ENCODE measurements around the gene PRKCH. TPM values are rescaled to one million over a fixed set of nuclear protein-coding genes. Genes with fewer than 3 reads are reported as not detected.

Gene PRKCH
- total and polyA plus RNA-seq, 2 donors from 2014 or later = 8.3 to 47.0 TPM

- Histone ChIP-seq H3K27ac (ENCODE audit: low read depth in 2 of 2, low read length in 2 of 2) (peak overlapping the region; percentile 15 to 71), H3K36me3 (ENCODE audit: control insufficient read depth in 2 of 3, insufficient read depth in 3 of 3, low read length in 3 of 3) (no peaks in the 10 kb centered on the region), H3K4me1 (ENCODE audit: control insufficient read depth in 2 of 3, insufficient read depth in 2 of 3, low read depth in 1 of 3, low read length in 3 of 3) (peaks cover 0 to 14% (median 0%) of the 10 kb centered on the region in 3 donors), H3K9ac (ENCODE audit: low read length in 3 of 3) (no peak overlapping the region), H3K9me3 (ENCODE audit: control insufficient read depth in 2 of 3, insufficient read depth in 1 of 3, low read length in 3 of 3) (no peaks in the 10 kb centered on the region), H3K4me3 (ENCODE audit: low read length in 3 of 3) (no peak overlapping the region), H3K27me3 (ENCODE audit: control insufficient read depth, insufficient read depth, low read length) (no peaks in the 10 kb centered on the region)
- intact Hi-C loops (cut with DNase I) = no loop called here
- no peak for TF ChIP-seq CTCF (IDR thresholded peaks at IDR 0.05; ENCODE audit: borderline replicate concordance, extremely low read depth, insufficient read depth)
- DNase-seq (no peak), FAIRE-seq (no peak)
Observed at GRCh38 chr14:61344437-61345150, 23.2 kb downstream of the PRKCH start.

GRCh38 chr14:61345151-61345482 is 23.7 kb downstream of the PRKCH start:
- Histone ChIP-seq H3K27ac (ENCODE audit: low read depth in 2 of 2, low read length in 2 of 2) (peak overlapping the region; percentile 15 to 71), H3K9me3 (ENCODE audit: control insufficient read depth in 2 of 3, insufficient read depth in 1 of 3, low read length in 3 of 3) (no peaks in the 10 kb centered on the region), H3K9ac (ENCODE audit: low read length in 3 of 3) (no peak overlapping the region), H3K4me1 (ENCODE audit: control insufficient read depth in 2 of 3, insufficient read depth in 2 of 3, low read depth in 1 of 3, low read length in 3 of 3) (peaks cover 0 to 14% (median 0%) of the 10 kb centered on the region in 3 donors), H3K4me3 (ENCODE audit: low read length in 3 of 3) (no peak overlapping the region), H3K27me3 (ENCODE audit: control insufficient read depth, insufficient read depth, low read length) (no peaks in the 10 kb centered on the region), H3K36me3 (ENCODE audit: control insufficient read depth in 2 of 3, insufficient read depth in 3 of 3, low read length in 3 of 3) (no peaks in the 10 kb centered on the region)
- FAIRE-seq (no peak), DNase-seq (no peak)
- intact Hi-C loops (cut with DNase I) = no loop called here
- TF ChIP-seq CTCF (IDR thresholded peaks at IDR 0.05; ENCODE audit: borderline replicate concordance, extremely low read depth, insufficient read depth) = no peak

GRCh38 chr14:61346221-61346620 is 24.8 kb downstream of the PRKCH start:
- no peak overlapping the region for H3K27ac ChIP-seq (ENCODE audit: low read depth in 2 of 2, low read length in 2 of 2)
- intact Hi-C loops (cut with DNase I) = no loop called here
- no peaks in the 10 kb centered on the region for H3K9me3 ChIP-seq (ENCODE audit: control insufficient read depth in 2 of 3, insufficient read depth in 1 of 3, low read length in 3 of 3)
- no peaks in the 10 kb centered on the region for H3K27me3 ChIP-seq (ENCODE audit: control insufficient read depth, insufficient read depth, low read length)
- peaks cover 0 to 14% (median 0%) of the 10 kb centered on the region in 3 donors for H3K4me1 ChIP-seq (ENCODE audit: control insufficient read depth in 2 of 3, insufficient read depth in 2 of 3, low read depth in 1 of 3, low read length in 3 of 3)
- H3K36me3 ChIP-seq (ENCODE audit: control insufficient read depth in 2 of 3, insufficient read depth in 3 of 3, low read length in 3 of 3) = no peaks in the 10 kb centered on the region
- H3K4me3 ChIP-seq (ENCODE audit: low read length in 3 of 3) = no peak overlapping the region
- DNase-seq = no peak
- TF ChIP-seq CTCF (IDR thresholded peaks at IDR 0.05; ENCODE audit: borderline replicate concordance, extremely low read depth, insufficient read depth) = no peak
- FAIRE-seq = no peak
- H3K9ac ChIP-seq (ENCODE audit: low read length in 3 of 3) = no peak overlapping the region

- no peaks in the 10 kb centered on the region for H3K27me3 ChIP-seq (ENCODE audit: control insufficient read depth, insufficient read depth, low read length)
- no peaks in the 10 kb centered on the region for H3K36me3 ChIP-seq (ENCODE audit: control insufficient read depth in 2 of 3, insufficient read depth in 3 of 3, low read length in 3 of 3)
- TF ChIP-seq CTCF (IDR thresholded peaks at IDR 0.05; ENCODE audit: borderline replicate concordance, extremely low read depth, insufficient read depth) = no peak
- H3K9ac ChIP-seq (ENCODE audit: low read length in 3 of 3) = no peak overlapping the region
- DNase-seq = no peak
- H3K4me3 ChIP-seq (ENCODE audit: low read length in 3 of 3) = no peak overlapping the region
- no peaks in the 10 kb centered on the region for H3K9me3 ChIP-seq (ENCODE audit: control insufficient read depth in 2 of 3, insufficient read depth in 1 of 3, low read length in 3 of 3)
- no peak for FAIRE-seq
- intact Hi-C loops (cut with DNase I) = no loop called here
- no peak overlapping the region for H3K27ac ChIP-seq (ENCODE audit: low read depth in 2 of 2, low read length in 2 of 2)
- peaks cover 0 to 10% (median 0%) of the 10 kb centered on the region in 3 donors for H3K4me1 ChIP-seq (ENCODE audit: control insufficient read depth in 2 of 3, insufficient read depth in 2 of 3, low read depth in 1 of 3, low read length in 3 of 3)
Observed at GRCh38 chr14:61346793-61347192, 25.4 kb downstream of the PRKCH start.

All from kidney (tissue), 14 donors.